ENCODE measurements around the gene FCHSD2. TPM values are rescaled to one million over a fixed set of nuclear protein-coding genes. Genes with fewer than 3 reads are reported as not detected.

FCHSD2 gene
- total and polyA plus RNA-seq, 2 of the 8 experiments (the other 6 are each of a cell fraction or from before 2014, with no cell fraction given), result 4.1 to 7.8 TPM

DNA sequence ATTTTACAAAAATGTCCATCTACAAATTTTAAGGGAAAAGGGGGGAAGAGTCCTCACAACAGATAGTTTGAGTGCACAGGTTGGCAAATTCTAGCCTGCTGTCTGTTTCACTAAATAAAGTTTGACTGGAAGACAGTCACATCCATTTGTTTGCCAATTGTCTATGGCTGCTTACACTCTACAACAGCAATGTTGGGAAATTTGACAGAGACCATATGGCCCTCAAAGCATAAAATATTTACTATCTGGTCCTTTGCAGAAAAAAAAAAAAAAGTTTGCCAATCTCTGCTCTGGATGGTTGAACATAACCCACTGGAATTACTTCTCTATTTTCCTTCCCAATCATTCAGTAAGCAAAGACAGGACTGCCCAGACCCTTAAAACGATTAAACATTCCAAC is 88.2 kb downstream of the FCHSD2 start (continued):
- TF ChIP-seq CHD7 (IDR thresholded peaks at IDR 0.05; ENCODE audit: insufficient replicate concordance, low read length), result no peak
- no peak for TF ChIP-seq SRF (IDR thresholded peaks at IDR 0.05; ENCODE audit: low read depth, low read length)
- TF ChIP-seq NANOG (IDR thresholded peaks at IDR 0.05; ENCODE audit: insufficient read depth, low read depth, low read length, poor library complexity, severe bottlenecking), result no peak
- TF ChIP-seq POLR2A (IDR thresholded peaks at IDR 0.05; ENCODE audit: control extremely low read depth in 1 of 2, low read depth in 2 of 2, low read length in 2 of 2), result no peak
- no peak for TF ChIP-seq ZNF274 (IDR thresholded peaks at IDR 0.05; ENCODE audit: borderline replicate concordance, extremely low read depth, low read length)
- no peak for TF ChIP-seq RFX5 (IDR thresholded peaks at IDR 0.05; ENCODE audit: borderline replicate concordance, low read depth, low read length)
- no peak for TF ChIP-seq CTBP2 (IDR thresholded peaks at IDR 0.05; ENCODE audit: borderline replicate concordance, insufficient read depth, insufficient read length, low read length)
- no peak for TF ChIP-seq PHF8 (conservative IDR thresholded peaks at IDR 0.05; ENCODE audit: low read depth, low read length)
- TF ChIP-seq SIX5 (IDR thresholded peaks at IDR 0.05; ENCODE audit: low read depth, low read length), result no peak
- TF ChIP-seq POU5F1 (IDR thresholded peaks at IDR 0.05; ENCODE audit: low read depth, low read length), result no peak
- no peak for TF ChIP-seq YY1 (IDR thresholded peaks at IDR 0.05; ENCODE audit: low read depth, low read length)
- TF ChIP-seq TBP (IDR thresholded peaks at IDR 0.05; ENCODE audit: low read depth, low read length), result no peak
